HG02852 (cell line): ENCODE data around the gene MARK3.

Source experiments
- ATAC-seq: cut with Tn5 transposase; IDR thresholded peaks from one replicate; pipeline ENCODE4 v1.9.1; 2021; ENCODE audit warnings: mild to moderate bottlenecking, moderate library complexity; ENCODE audit not compliant: unreplicated experiment

MARK3 gene

DNA sequence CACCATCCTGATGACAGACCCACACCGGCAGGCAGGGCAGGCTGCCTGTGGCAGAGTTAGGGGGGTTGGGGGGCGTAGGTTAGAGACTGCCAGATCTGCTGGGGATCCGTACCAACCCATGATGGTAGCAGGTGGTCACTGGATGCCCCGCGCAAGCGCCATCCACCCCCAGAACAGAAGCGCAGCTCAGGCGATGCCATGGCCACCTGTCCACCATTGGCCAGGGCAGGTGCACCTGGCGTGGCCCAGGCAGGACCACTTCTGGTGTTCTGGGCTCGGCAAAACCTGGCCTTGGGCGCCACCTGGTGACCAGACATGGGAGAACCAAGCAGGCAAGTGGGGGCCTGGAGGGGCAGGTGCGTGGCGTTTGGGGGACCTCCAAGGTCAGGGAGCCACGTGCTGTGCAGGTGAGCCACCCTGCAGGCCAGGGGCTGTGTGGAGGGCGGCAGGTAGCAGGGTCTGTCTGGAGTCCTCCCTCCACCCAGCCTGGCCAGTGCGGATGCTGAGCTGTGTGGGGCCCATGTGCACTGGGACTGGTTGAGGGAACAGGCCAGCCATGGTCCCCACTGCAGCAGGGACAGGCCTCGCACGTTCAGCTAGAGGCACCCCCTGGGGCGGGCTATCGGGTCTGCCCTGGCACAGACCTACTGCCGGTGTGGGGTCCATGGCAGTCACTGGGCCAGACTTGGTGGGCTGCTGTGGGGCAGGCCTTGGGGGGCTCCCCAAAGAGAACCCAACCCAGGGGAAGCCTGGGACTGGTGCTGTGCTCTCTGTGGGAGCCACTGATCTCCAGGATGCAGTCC, 161.6 kb downstream of the MARK3 start:
- ATAC-seq, result no peak

DNA sequence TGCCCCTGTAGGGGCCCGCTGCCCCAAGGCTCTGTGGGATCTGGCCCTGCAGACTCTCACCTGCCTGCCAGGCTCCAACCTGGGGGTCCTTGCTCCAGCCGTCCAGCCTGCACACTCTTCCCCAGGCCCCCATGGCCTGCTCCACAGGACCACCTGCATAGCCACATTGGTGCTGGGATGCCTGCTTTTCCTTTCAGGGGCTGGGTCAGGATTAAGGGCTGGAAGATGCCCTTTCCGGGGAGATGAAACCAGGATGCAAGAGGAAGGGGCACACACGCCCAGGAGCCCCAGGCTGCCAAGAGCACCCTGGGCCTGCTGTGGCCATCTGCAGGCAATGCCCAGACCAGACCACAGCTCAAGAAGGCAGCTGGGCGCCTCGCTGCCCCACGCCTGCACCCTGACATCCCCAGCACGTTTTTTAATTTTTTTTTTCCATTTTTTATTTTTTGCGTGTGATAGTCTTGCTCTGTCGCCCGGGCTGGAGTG, 162.3 kb downstream of the MARK3 start:
- no peak for ATAC-seq

GRCh38 chr14:103547941-103548462, 162.8 kb downstream of the MARK3 start:
- no peak for ATAC-seq

DNA sequence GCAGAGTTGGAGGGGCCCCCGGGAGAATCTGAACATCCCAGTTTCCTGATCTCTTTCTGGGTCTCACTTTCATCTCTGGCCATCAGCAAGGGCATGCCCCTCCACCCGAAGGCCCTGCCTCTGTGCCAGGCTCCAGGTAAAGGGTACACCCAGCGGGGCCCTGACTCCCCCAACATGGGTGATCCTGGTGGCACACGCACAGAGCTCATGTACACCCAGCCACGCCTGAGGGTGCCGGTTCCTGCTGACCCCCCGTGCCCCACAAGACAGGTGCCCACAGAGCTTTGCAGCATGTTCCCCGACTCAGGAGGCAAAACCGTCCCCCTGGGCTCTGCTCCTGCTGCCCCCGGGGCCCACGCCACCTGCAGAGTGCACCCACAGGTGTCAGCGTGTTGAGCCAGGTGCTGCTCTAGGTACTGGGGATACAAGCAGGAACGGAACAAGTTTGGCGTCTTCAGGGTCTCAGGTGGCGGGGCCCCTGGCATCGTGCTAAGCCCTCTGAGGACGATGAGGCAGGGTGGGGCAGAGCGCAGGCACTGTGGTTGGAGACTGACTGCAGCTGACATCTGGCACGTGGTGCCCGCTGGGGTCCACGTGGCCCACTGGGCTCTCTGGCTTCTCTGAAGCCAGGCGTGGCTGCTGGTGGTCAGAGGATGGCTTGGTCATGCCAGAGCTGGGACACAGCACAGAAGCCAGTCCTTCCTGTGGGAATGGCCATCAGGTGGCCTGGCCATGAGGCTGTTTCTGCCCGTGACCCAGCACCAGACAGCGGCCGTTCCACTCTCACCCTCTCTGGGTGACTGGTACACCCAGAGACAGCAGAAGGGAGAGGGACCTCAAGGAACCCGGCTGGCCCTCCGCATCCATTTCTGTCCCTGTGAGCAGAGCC, 163.5 kb downstream of the MARK3 start:
- ATAC-seq, result no peak

DNA sequence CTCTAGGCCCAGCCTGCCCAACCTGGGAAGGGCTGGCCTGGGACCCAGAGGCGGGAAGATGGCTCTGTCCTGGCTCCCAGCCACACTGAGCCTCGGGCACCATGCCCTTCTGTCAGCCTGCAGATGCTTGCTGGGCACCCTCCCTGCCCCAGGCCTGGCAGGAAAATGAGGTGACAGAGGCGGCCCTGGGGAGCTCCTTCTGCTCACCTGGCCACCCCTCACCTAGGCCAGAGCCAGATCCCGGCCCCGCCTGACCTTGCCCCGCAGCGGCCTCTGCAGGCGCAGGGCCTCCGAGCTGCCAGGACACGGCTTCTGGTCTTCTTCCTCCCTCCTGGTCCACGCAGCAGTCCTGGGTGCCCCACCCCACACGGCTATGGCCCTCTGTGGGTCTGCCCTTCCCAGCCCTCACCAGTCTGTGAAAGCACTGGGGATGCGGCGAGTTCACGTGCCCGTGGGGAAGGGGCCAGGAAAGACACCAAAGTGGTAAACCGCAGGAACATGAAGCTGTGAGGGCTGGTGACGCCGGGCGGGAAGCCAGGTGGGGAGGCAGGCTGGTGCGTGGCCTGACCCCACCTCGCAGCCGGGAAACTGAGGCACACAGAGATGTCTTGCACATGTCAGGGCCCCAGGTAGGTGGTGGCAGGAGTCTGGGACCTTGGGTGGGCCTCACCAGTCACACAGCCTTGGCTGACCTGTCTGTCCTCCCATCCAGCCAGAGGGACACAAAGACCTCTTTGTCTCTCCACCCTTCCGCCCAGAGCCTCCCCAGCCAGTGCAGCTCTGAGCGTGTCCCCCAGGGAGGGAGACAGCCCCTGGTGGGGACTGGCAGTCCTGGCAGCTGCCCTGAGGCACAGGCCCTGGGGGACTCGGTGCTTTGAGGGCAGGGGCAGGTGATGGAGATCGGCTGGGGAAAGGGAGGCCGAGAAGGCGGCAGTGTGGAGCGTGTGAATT, 164.4 kb downstream of the MARK3 start:
- no peak for ATAC-seq

- ATAC-seq, result no peak
These were observed 165.5 kb downstream of the MARK3 start for GRCh38 chr14:103550451-103551337.

- no peak for ATAC-seq
These were observed 166.1 kb downstream of the MARK3 start for GRCh38 chr14:103551338-103551762.

DNA sequence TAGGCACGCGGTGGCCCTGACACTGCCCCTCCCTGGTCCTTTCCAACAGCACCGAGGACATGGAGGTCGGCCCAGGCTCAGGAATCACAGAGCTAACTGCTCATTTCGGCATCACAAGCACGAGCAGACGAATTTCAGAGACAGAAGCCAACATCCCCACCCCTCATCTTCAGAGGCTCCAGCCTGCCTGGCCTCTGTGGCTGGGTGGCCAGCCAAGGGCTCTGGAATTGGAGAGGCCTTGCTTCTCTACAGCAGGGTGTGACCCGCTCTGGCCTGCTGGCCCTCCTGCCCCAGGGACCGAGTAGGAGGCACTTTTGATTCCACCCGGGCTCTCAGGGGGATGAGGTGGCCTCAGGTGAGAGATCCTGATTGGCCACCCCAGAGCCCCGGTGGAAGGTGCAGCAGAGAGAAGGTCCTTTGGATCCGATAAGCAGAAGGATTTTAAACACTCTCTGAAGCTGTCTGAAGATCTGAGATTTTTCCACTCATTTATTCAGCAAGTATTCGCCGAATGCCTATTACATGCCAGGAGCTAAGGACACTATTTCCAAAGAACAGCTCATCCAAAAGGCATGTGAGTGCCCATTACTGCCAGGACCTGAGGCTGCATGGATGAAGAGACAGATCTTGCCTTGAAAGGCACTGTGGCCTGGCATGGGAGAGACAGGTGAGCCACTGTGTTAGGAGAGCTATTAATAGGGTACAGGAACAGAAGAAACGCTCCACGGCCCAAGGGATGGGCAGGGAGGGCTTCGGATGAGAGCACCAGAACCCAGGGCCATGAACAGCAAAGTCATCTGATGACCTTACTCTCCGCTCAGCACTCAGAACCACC, 167.0 kb downstream of the MARK3 start:
- ATAC-seq, result no peak

DNA sequence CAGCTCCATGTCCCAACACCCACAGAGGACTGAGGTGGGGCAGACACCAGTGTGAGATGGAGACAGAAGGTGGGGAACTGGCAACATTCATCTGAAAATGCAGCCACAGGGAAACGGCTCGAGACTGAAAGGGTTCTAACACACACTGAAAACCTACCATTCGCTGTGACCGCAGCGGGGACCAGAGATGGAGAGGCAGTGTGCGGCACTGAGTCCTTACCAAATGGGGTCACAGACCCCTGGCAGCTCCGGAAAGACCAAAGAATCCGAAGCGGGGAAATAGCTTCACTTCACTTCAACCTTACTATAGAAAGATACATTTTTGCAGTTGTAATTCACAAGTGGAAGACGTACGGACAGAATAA, 167.6 kb downstream of the MARK3 start:
- ATAC-seq, result no peak
